ENCODE data around the gene PDE4B. TPM values are rescaled to one million over a fixed set of nuclear protein-coding genes. Genes with fewer than 3 reads are reported as not detected.
"Not testable (repeated sequence)": the region's sequence is repeated elsewhere in the genome, so short reads cannot be mapped to it uniquely, and the experiment has no call there.

The PDE4B gene
- polyA plus RNA-seq, 1 donor from 2014 or later, result 84.3 TPM

- H3K27me3 Mint-ChIP-seq, H3K4me1 Mint-ChIP-seq, H3K36me3 Mint-ChIP-seq, H3K9me3 Mint-ChIP-seq, H3K4me3 Mint-ChIP-seq, H3K27ac Mint-ChIP-seq: not testable (repeated sequence)
Observed at GRCh38 chr1:65967492-65967891, 174.8 kb downstream of the PDE4B start.

- Mint-ChIP-seq H3K27ac (no peak overlapping the region), H3K4me3 (no peak overlapping the region), H3K36me3 (no peaks in the 10 kb centered on the region), H3K9me3 (peaks cover 2 to 12% (median 11%) of the 10 kb centered on the region in 3 donors), H3K4me1 (no peaks in the 10 kb centered on the region), H3K27me3 (peaks cover 3% of the 10 kb centered on the region)
Observed at GRCh38 chr1:65971547-65971946, 178.9 kb downstream of the PDE4B start.

GRCh38 chr1:65975708-65976107, 183.0 kb downstream of the PDE4B start:
- Mint-ChIP-seq H3K27me3 (peaks cover 2% of the 10 kb centered on the region), H3K9me3 (peaks cover 4 to 18% (median 17%) of the 10 kb centered on the region in 3 donors), H3K4me1 (no peaks in the 10 kb centered on the region), H3K4me3 (no peak overlapping the region), H3K27ac (no peak overlapping the region), H3K36me3 (peaks cover 2% of the 10 kb centered on the region)

- Mint-ChIP-seq H3K27me3 (peaks cover 5% of the 10 kb centered on the region), H3K9me3 (peaks cover 4 to 18% (median 17%) of the 10 kb centered on the region in 3 donors), H3K4me3 (no peak overlapping the region), H3K27ac (no peak overlapping the region), H3K36me3 (peaks cover 2% of the 10 kb centered on the region), H3K4me1 (no peaks in the 10 kb centered on the region)
Observed at GRCh38 chr1:65979136-65980044, 186.7 kb downstream of the PDE4B start.

- Mint-ChIP-seq H3K36me3 (peaks cover 2% of the 10 kb centered on the region), H3K27me3 (peaks cover 5% of the 10 kb centered on the region)
Observed at GRCh38 chr1:65980237-65980636, 187.5 kb downstream of the PDE4B start.

GRCh38 chr1:65983500-65983899, 190.8 kb downstream of the PDE4B start:
- H3K4me1 Mint-ChIP-seq, result no peaks in the 10 kb centered on the region
- H3K27me3 Mint-ChIP-seq, result peaks cover 5% of the 10 kb centered on the region
- peaks cover 4% of the 10 kb centered on the region for H3K36me3 Mint-ChIP-seq
- H3K9me3 Mint-ChIP-seq, result no peaks in the 10 kb centered on the region
- no peak overlapping the region for H3K4me3 Mint-ChIP-seq
- H3K27ac Mint-ChIP-seq, result no peak overlapping the region

More at GRCh38 chr1:65980237-65980636, 187.5 kb downstream of the PDE4B start:
- no peaks in the 10 kb centered on the region for H3K4me1 Mint-ChIP-seq
- no peak overlapping the region for H3K4me3 Mint-ChIP-seq
- H3K9me3 Mint-ChIP-seq, result peaks cover 2 to 11% (median 10%) of the 10 kb centered on the region in 3 donors
- H3K27ac Mint-ChIP-seq, result no peak overlapping the region

GRCh38 chr1:65985393-65986066, 192.8 kb downstream of the PDE4B start:
- H3K27ac Mint-ChIP-seq, result no peak overlapping the region
- no peaks in the 10 kb centered on the region for H3K9me3 Mint-ChIP-seq
- H3K4me3 Mint-ChIP-seq, result no peak overlapping the region
- peaks cover 5% of the 10 kb centered on the region for H3K27me3 Mint-ChIP-seq
- no peaks in the 10 kb centered on the region for H3K4me1 Mint-ChIP-seq
- H3K36me3 Mint-ChIP-seq, result peaks cover 2% of the 10 kb centered on the region

- Mint-ChIP-seq H3K9me3 (no peaks in the 10 kb centered on the region), H3K4me3 (no peak overlapping the region), H3K4me1 (no peaks in the 10 kb centered on the region), H3K27ac (no peak overlapping the region), H3K27me3 (peaks cover 5% of the 10 kb centered on the region), H3K36me3 (peaks cover 2% of the 10 kb centered on the region)
Observed at GRCh38 chr1:65986146-65986545, 193.5 kb downstream of the PDE4B start.

- Mint-ChIP-seq H3K4me3 (no peak overlapping the region), H3K4me1 (no peaks in the 10 kb centered on the region), H3K9me3 (no peaks in the 10 kb centered on the region), H3K36me3 (peaks cover 2% of the 10 kb centered on the region), H3K27me3 (no peaks in the 10 kb centered on the region), H3K27ac (no peak overlapping the region)
Observed at GRCh38 chr1:65990161-65990560, 197.5 kb downstream of the PDE4B start.

GRCh38 chr1:65991694-65992093, 199.0 kb downstream of the PDE4B start:
- no peaks in the 10 kb centered on the region for H3K27me3 Mint-ChIP-seq
- H3K27ac Mint-ChIP-seq, result peak overlapping the region in 1 of 3 donors; percentile 41
- no peaks in the 10 kb centered on the region for H3K4me1 Mint-ChIP-seq
- no peaks in the 10 kb centered on the region for H3K9me3 Mint-ChIP-seq
- H3K36me3 Mint-ChIP-seq, result peaks cover 1% of the 10 kb centered on the region
- H3K4me3 Mint-ChIP-seq, result no peak overlapping the region

GRCh38 chr1:65992165-65992821, 199.6 kb downstream of the PDE4B start:
- Mint-ChIP-seq H3K4me1 (no peaks in the 10 kb centered on the region), H3K36me3 (no peaks in the 10 kb centered on the region), H3K27me3 (no peaks in the 10 kb centered on the region), H3K27ac (no peak overlapping the region), H3K9me3 (no peaks in the 10 kb centered on the region), H3K4me3 (no peak overlapping the region)

GRCh38 chr1:65992831-65993271, 200.2 kb downstream of the PDE4B start:
- no peaks in the 10 kb centered on the region for H3K9me3 Mint-ChIP-seq
- no peak overlapping the region for H3K4me3 Mint-ChIP-seq
- H3K27me3 Mint-ChIP-seq, result no peaks in the 10 kb centered on the region
- H3K27ac Mint-ChIP-seq, result no peak overlapping the region
- no peaks in the 10 kb centered on the region for H3K4me1 Mint-ChIP-seq
- no peaks in the 10 kb centered on the region for H3K36me3 Mint-ChIP-seq

- Mint-ChIP-seq H3K27me3 (no peaks in the 10 kb centered on the region), H3K9me3 (no peaks in the 10 kb centered on the region), H3K4me3 (no peak overlapping the region), H3K4me1 (no peaks in the 10 kb centered on the region), H3K27ac (no peak overlapping the region), H3K36me3 (no peaks in the 10 kb centered on the region)
Observed at GRCh38 chr1:65994223-65994622, 201.5 kb downstream of the PDE4B start.

GRCh38 chr1:65995336-65995735, 202.6 kb downstream of the PDE4B start:
- H3K27ac Mint-ChIP-seq, result no peak overlapping the region
- H3K9me3 Mint-ChIP-seq, result no peaks in the 10 kb centered on the region
- no peak overlapping the region for H3K4me3 Mint-ChIP-seq
- H3K36me3 Mint-ChIP-seq, result no peaks in the 10 kb centered on the region
- no peaks in the 10 kb centered on the region for H3K4me1 Mint-ChIP-seq
- H3K27me3 Mint-ChIP-seq, result peaks cover 1% of the 10 kb centered on the region

- Mint-ChIP-seq H3K9me3 (no peaks in the 10 kb centered on the region), H3K27me3 (peaks cover 1% of the 10 kb centered on the region), H3K4me3 (no peak overlapping the region), H3K36me3 (no peaks in the 10 kb centered on the region), H3K27ac (no peak overlapping the region), H3K4me1 (no peaks in the 10 kb centered on the region)
Observed at GRCh38 chr1:65995928-65996327, 203.2 kb downstream of the PDE4B start.

All from IgD-negative memory B cell (primary cell).